HG03575 (cell line): ENCODE data around the gene ASNS.

Source experiments
- ATAC-seq: cut with Tn5 transposase; IDR thresholded peaks from one replicate; pipeline ENCODE4 v1.9.1; 2021; ENCODE audit not compliant: unreplicated experiment, insufficient number of reproducible peaks, low FRiP score; ENCODE audit errors: extremely low read depth

ASNS gene

DNA sequence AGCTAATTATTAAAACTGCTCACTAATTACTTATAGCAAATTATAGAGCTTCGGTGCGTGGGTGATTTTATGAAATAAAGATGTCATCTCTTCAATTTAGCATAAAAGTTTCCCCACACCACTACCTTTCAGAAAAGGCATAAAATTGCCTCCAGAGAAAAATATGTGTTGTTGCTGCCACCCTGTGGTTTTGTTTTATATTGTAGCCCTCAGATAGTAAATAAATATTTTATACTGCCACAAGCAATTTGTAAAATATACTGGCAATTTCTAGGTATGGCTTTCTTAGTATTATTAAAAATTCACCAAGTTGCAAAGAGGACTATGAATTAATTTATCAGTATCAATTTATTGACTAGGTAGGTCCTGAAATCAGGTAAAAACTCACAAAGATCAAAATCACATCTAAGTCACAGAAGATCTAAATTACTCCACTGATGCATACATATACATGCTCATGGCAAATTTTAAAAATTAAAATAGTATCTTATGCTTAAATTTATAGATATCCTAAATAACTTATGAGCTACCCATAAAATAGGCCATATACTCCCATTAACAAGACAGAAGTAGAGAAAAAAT is 26.5 kb downstream of the ASNS start:
- no peak for ATAC-seq

DNA sequence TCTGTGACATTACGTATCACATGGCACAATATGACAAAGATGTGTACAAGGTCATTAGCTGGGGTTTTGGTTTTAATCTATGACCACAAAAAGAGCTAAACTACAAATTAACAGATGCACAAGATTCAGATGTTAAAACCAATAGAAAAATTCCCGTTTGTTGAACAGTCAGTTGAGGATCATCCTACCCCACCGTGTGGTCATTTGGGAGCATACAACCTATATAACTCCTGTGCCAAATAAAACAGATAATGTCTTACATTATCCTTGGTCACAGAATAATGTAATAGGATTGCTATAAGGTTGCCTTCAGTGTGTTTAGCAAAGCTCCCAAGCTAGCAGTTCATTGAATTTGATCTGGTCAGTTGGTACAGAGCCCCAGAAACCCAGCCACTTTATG is 28.2 kb downstream of the ASNS start:
- no peak for ATAC-seq

DNA sequence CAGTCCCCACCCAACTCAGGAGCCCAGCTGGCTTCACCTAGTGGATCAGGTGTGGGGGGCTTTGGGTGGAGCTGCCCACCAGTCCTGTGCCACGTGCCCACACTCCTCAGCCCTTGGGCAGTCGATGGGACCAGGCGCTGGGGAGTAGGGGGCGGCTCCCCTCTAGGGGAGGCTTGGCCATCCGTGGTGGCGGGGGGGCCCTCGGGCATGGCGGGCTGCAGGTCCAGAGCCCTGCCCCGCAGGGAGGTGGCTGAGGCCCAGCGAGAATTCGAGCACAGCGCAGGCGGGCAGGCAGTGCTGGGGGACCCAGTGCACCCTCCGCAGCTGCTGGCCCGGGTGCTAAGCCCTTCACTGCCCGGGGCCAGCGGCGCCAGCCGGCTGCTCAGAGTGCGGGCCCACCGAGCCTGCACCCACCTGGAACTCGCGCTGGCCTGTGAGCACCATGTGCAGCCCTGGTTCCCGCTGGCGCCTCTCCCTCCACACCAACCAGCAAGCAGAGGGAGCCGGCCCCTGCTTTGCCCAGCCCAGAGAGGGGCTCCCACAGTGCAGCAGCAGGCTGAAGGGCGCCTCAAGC is 29.3 kb downstream of the ASNS start:
- ATAC-seq = no peak

DNA sequence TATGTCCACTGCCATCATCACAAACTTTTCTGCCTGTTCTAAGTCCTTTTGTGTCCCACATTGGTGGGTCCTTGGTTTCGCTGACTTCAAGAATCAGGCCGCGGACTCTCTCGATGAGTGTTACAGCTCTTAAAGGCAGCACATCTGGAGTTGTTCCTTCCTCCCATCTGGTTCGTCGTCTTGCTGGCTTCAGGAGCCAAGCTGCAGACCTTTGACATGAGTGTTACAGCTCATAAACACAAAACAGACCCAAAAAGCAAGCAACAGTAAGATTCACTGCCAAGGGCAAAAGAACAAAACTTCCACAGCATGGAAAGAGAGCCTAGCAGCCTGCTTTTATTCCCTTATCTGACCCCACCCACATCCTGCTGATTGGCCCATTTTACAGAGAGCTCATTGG is 30.2 kb downstream of the ASNS start:
- no peak for ATAC-seq

DNA sequence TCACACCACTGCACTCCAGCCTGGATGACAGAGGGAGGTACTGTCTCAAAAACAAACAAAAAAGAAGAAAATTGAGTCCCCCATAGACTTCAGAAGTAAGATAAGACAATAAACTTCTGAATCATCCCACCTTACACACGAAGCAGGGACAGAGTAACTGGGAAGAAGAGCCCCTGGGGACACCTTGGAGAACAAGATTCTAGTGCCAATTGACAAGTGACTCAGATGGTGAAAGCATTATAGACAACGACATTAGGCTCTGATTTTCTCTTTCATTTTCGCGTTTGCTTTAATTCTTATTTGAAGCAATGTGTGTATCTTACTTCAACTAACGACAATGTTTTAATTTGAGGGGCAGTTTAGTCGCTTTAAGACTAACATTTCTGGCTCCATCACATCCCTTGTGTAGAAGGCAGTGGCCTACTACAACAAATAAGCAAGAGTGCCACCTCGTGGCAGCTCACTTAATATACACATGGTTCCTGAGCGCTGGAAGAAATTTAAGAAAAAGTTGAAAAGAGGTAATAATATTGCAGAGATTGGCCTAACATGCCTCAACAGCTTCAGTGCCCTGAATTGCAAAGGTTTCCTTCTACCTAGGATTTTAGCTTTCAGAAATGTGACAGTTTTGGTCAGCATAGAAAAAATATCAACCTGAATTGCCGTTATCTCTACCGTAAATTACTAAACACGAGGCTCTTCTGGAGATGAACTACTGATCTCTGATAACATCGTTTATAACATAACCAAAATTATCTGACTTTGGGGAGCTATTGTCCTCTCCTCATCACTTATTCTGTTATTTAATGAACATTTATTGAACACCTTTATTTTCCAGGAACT is 36.7 kb downstream of the ASNS start:
- no peak for ATAC-seq

DNA sequence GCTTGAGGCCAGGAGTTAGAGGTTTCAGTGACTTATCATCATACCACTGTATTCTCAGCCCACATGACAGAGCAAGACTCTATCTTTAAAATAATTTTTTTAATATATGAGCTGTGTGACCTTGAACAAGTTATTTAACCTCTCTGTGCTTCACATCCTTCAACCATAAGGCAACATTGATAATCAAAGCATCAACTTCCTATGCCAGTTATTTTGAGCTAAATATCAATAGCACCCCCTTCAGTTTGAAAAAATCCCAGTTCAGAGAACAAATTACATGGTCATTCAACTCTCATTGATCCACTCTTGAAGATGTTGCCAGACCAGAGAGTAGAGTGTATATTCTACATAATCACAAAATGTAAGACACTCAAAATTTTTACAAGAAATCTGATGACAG is 53.0 kb downstream of the ASNS start:
- no peak for ATAC-seq

DNA sequence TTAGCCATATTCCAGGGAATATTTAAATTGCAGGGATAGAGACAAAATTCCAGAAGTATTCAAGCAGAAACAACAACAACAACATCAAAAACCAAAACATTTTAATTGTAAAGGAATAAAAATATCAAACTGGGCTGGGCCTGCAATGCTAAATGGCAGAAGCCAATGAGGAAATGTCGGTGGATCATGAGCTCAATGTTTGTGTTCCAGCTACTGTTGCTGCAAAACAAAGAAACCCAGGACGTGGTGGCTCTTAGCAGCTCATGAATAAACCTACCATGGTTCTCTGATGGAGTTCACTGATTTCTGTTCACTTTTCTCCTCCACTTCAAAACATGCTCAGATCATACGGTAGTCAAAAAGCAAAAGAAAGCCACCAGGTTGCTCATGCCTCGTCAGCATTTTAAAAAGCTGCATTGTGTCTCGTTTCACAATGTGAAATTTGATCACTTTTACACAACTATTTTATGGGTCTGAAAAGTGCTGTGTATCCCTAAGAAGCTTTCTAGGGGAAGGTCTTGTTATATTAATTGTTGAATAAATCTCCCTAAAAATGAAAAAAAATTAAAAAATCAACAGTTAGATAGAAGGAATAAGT is 54.0 kb downstream of the ASNS start:
- no peak for ATAC-seq
